Upper lobe of right lung (tissue), 1 donor: ENCODE results near the gene PAX3. TPM values are rescaled to one million over a fixed set of nuclear protein-coding genes. Genes with fewer than 3 reads are reported as not detected.

ENCODE experiments used
- ATAC-seq: fragments of 200-7000 bp; cut with Tn5 transposase; one replicate; pipeline ENCODE4 v1.9.1; 2020; ENCODE audit warnings: mild to moderate bottlenecking, moderate library complexity
- DNase-seq: peaks from one replicate; pipeline ENCODE4 v3.0.0-alpha.2; 2020
- H3K27ac ChIP-seq: fragments of 200-600 bp; one replicate; pipeline ENCODE4 v1.8.0; 2022
- H3K27me3 ChIP-seq: fragments of 200-600 bp; one replicate; pipeline ENCODE4 v1.8.0; 2022; ENCODE audit warnings: mild to moderate bottlenecking
- H3K36me3 ChIP-seq: fragments of 200-600 bp; one replicate; pipeline ENCODE4 v1.8.0; 2022
- H3K4me1 ChIP-seq: fragments of 200-600 bp; one replicate; pipeline ENCODE4 v1.8.0; 2022
- H3K4me3 ChIP-seq: fragments of 200-600 bp; one replicate; pipeline ENCODE4 v1.8.0; 2022; ENCODE audit warnings: mild to moderate bottlenecking
- H3K9me3 ChIP-seq: fragments of 200-600 bp; one replicate; pipeline ENCODE4 v1.8.0; 2022
- CTCF ChIP-seq: fragments of 200-600 bp; IDR thresholded peaks from one replicate; pipeline ENCODE4 v1.8.0; 2022; ENCODE audit warnings: antibody characterized with exemption
- intact Hi-C: fragments of 100-400 bp; cut with DNase I; formaldehyde crosslinking; loops from one replicate; pipeline ENCODE4 v1.11.0; 2022
- total RNA-seq: library from RNA; stranded (reverse); fragmentation: NEBNext Ultra II Directional; extraction: Animal tissue kit (Norgen Biotek cat#: 25700); gene quantifications from one replicate; pipeline ENCODE4 v1.2.1, GENCODE V29; 2021
- donor health status: DM: no; HTN: yes; CAD: no; lungs with severe emphysema.

Gene PAX3
- total RNA-seq, 1 donor from 2014 or later: not detected

- Histone ChIP-seq H3K4me3 (no peak overlapping the region), H3K4me1 (no peaks in the 10 kb centered on the region), H3K27ac (no peak overlapping the region), H3K36me3 (no peaks in the 10 kb centered on the region), H3K9me3 (no peaks in the 10 kb centered on the region), H3K27me3 (no peaks in the 10 kb centered on the region)
- no peak for TF ChIP-seq CTCF
- no peak for DNase-seq
- intact Hi-C loops: no loop called here
- no peak for ATAC-seq
Observed at GRCh38 chr2:222176890-222177289, 121.9 kb downstream of the PAX3 start.

- intact Hi-C loops: no loop called here
- H3K27ac ChIP-seq: no peak overlapping the region
- no peak for TF ChIP-seq CTCF
- ATAC-seq (no peak), DNase-seq (no peak)
- H3K4me1 ChIP-seq: no peaks in the 10 kb centered on the region
- H3K36me3 ChIP-seq: no peaks in the 10 kb centered on the region
- H3K27me3 ChIP-seq: no peaks in the 10 kb centered on the region
- no peaks in the 10 kb centered on the region for H3K9me3 ChIP-seq
- H3K4me3 ChIP-seq: no peak overlapping the region
Observed at GRCh38 chr2:222174450-222174849, 124.3 kb downstream of the PAX3 start.

GRCh38 chr2:222169346-222169745 is 129.5 kb downstream of the PAX3 start:
- intact Hi-C loops: no loop called here
- DNase-seq: no peak
- no peak for TF ChIP-seq CTCF

GRCh38 chr2:222167762-222168161 is 131.0 kb downstream of the PAX3 start:
- Histone ChIP-seq H3K4me3 (no peak overlapping the region), H3K27me3 (no peaks in the 10 kb centered on the region), H3K9me3 (no peaks in the 10 kb centered on the region), H3K36me3 (no peaks in the 10 kb centered on the region), H3K4me1 (no peaks in the 10 kb centered on the region), H3K27ac (no peak overlapping the region)
- intact Hi-C loops: no loop called here
- ATAC-seq (no peak), DNase-seq (no peak)
- TF ChIP-seq CTCF: no peak

More at GRCh38 chr2:222169346-222169745, 129.5 kb downstream of the PAX3 start:
- Histone ChIP-seq H3K36me3 (no peaks in the 10 kb centered on the region), H3K4me1 (no peaks in the 10 kb centered on the region), H3K27me3 (no peaks in the 10 kb centered on the region), H3K27ac (no peak overlapping the region), H3K4me3 (no peak overlapping the region), H3K9me3 (no peaks in the 10 kb centered on the region)
- no peak for ATAC-seq

GRCh38 chr2:222160944-222161343 is 137.9 kb downstream of the PAX3 start:
- Histone ChIP-seq H3K36me3 (no peaks in the 10 kb centered on the region), H3K27ac (no peak overlapping the region), H3K27me3 (no peaks in the 10 kb centered on the region), H3K9me3 (no peaks in the 10 kb centered on the region), H3K4me3 (no peak overlapping the region), H3K4me1 (no peaks in the 10 kb centered on the region)
- DNase-seq (no peak), ATAC-seq (no peak)
- intact Hi-C loops: no loop called here
- TF ChIP-seq CTCF: no peak

- intact Hi-C loops: no loop called here
- no peaks in the 10 kb centered on the region for H3K9me3 ChIP-seq
- H3K27ac ChIP-seq: no peak overlapping the region
- H3K36me3 ChIP-seq: no peaks in the 10 kb centered on the region
- DNase-seq (no peak), ATAC-seq (no peak)
- no peaks in the 10 kb centered on the region for H3K27me3 ChIP-seq
- H3K4me3 ChIP-seq: no peak overlapping the region
- TF ChIP-seq CTCF: no peak
- no peaks in the 10 kb centered on the region for H3K4me1 ChIP-seq
Observed at GRCh38 chr2:222160125-222160524, 138.7 kb downstream of the PAX3 start.
